ENCODE measurements around the gene LIMA1.
A peak's percentile ranks its signal among the peaks of the same experiment; 100 is the strongest.
"Not testable (repeated sequence)": the region's sequence is repeated elsewhere in the genome, so short reads cannot be mapped to it uniquely, and the experiment has no call there.

LIMA1 gene

GRCh38 chr12:50219001-50219400 lies 64.3 kb downstream of the LIMA1 start:
- DNase-seq (ENCODE audit: low read depth in 2 of 2), result not testable (repeated sequence)

- DNase-seq (ENCODE audit: low read depth in 2 of 2), result no peak
Measured at GRCh38 chr12:50218386-50218785, 64.9 kb downstream of the LIMA1 start.

GRCh38 chr12:50217202-50217601 lies 66.1 kb downstream of the LIMA1 start:
- DNase-seq (ENCODE audit: low read depth in 2 of 2), result no peak

- DNase-seq (ENCODE audit: low read depth in 2 of 2), result peak in 1 of 2 experiments; percentile 29
Measured at GRCh38 chr12:50215033-50215432, 68.3 kb downstream of the LIMA1 start.

GRCh38 chr12:50214018-50214417 lies 69.3 kb downstream of the LIMA1 start:
- DNase-seq (ENCODE audit: low read depth in 2 of 2), result no peak

- DNase-seq (ENCODE audit: low read depth in 2 of 2), result no peak
Measured at GRCh38 chr12:50213439-50213838, 69.9 kb downstream of the LIMA1 start.

- no peak for DNase-seq (ENCODE audit: low read depth in 2 of 2)
Measured at GRCh38 chr12:50212071-50212467, 71.3 kb downstream of the LIMA1 start.

- DNase-seq (ENCODE audit: low read depth in 2 of 2), result peak; percentile 57 to 64
Measured at GRCh38 chr12:50211392-50212070, 71.8 kb downstream of the LIMA1 start.

GRCh38 chr12:50207424-50207823 lies 75.9 kb downstream of the LIMA1 start:
- DNase-seq (ENCODE audit: low read depth in 2 of 2), result no peak

GRCh38 chr12:50205648-50206047 lies 77.7 kb downstream of the LIMA1 start:
- no peak for DNase-seq (ENCODE audit: low read depth in 2 of 2)

GRCh38 chr12:50203691-50204090 lies 79.6 kb downstream of the LIMA1 start:
- DNase-seq (ENCODE audit: low read depth in 2 of 2), result no peak

GRCh38 chr12:50201987-50202521 lies 81.3 kb downstream of the LIMA1 start:
- DNase-seq (ENCODE audit: low read depth in 2 of 2), result peak; percentile 93 to 94

- peak; percentile 71 to 73 for DNase-seq (ENCODE audit: low read depth in 2 of 2)
Measured at GRCh38 chr12:50200552-50201273, 82.6 kb downstream of the LIMA1 start.

GRCh38 chr12:50198829-50199228 lies 84.5 kb downstream of the LIMA1 start:
- no peak for DNase-seq (ENCODE audit: low read depth in 2 of 2)

- no peak for DNase-seq (ENCODE audit: low read depth in 2 of 2)
Measured at GRCh38 chr12:50197297-50197727, 86.0 kb downstream of the LIMA1 start.

- DNase-seq (ENCODE audit: low read depth in 2 of 2), result no peak
Measured at GRCh38 chr12:50196537-50196936, 86.8 kb downstream of the LIMA1 start.

GRCh38 chr12:50195832-50196231 lies 87.5 kb downstream of the LIMA1 start:
- DNase-seq (ENCODE audit: low read depth in 2 of 2), result no peak

- DNase-seq (ENCODE audit: low read depth in 2 of 2), result peak; percentile 56 to 66
Measured at GRCh38 chr12:50192908-50193307, 90.4 kb downstream of the LIMA1 start.

GRCh38 chr12:50192236-50192635 lies 91.1 kb downstream of the LIMA1 start:
- no peak for DNase-seq (ENCODE audit: low read depth in 2 of 2)

- DNase-seq (ENCODE audit: low read depth in 2 of 2), result no peak
Measured at GRCh38 chr12:50190859-50191258, 92.5 kb downstream of the LIMA1 start.

GRCh38 chr12:50188875-50189575 lies 94.3 kb downstream of the LIMA1 start:
- no peak for DNase-seq (ENCODE audit: low read depth in 2 of 2)

GRCh38 chr12:50188241-50188781 lies 95.0 kb downstream of the LIMA1 start:
- no peak for DNase-seq (ENCODE audit: low read depth in 2 of 2)
